ENCODE measurements around the gene KRT79. TPM values are rescaled to one million over a fixed set of nuclear protein-coding genes. Genes with fewer than 3 reads are reported as not detected.

Gene KRT79
- total RNA-seq, 1 donor from 2014 or later = 0.10 TPM

DNA sequence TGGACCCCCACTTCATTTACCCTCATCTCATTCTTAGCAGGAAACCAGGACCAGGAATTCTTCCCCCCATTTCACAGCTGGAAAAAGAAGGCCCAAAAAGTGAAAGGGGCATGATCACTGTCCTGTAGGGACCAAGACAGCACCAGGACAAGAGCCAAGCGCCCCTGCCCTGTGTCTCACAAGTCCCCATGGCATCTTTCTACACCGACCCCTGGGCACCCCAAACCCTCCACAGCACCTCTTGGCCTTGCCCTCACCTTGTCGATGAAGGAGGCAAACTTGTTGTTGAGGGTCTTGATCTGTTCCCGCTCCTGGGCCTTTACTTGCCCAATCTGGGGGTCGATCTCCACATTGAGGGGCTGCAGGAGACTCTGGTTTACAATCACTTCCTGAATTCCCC lies 57.7 kb downstream of the KRT79 start:
- peaks cover 68% of the 10 kb centered on the region for H3K27me3 Mint-ChIP-seq (ENCODE audit: low read depth)
- no peak overlapping the region for H3K27ac Mint-ChIP-seq (ENCODE audit: unreplicated experiment)
- no peak for DNase-seq (ENCODE audit: low spot score)
- H3K36me3 Mint-ChIP-seq (ENCODE audit: low read depth) = no peaks in the 10 kb centered on the region
- TF ChIP-seq CTCF (IDR thresholded peaks at IDR 0.05) = no peak
- no peak overlapping the region for H3K4me3 Mint-ChIP-seq (ENCODE audit: unreplicated experiment)
- no peaks in the 10 kb centered on the region for H3K4me1 Mint-ChIP-seq (ENCODE audit: low read depth)
- no peaks in the 10 kb centered on the region for H3K9me3 Mint-ChIP-seq (ENCODE audit: low read depth)

DNA sequence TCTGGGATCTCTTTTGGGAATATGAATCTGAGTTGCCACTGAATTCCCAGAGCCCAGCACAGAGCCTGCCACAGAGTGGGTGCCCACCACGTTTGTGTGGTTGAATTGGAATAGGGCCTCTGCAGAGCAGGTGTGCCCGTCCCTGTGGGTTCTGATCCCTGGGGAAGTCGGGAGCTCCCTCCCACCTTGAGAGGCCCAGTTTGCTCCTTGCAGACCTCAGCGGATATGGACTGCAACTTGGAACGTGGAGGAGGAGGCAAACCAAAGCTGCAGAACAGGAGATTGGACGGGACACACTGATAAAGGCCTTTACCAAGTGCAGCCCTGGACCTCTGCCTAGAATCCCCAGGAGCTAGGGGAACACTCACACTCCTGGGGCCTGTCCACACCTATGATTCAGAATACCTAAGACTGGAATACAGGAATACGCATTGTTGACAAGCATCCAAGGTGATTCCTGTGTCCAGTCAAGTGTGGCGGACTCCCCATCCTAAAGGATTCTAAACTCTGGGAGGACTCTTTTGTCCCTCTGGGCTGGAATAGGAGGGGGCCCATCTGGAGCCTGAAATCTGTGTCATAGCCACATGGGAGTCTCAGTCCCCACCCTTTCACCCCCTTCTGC lies 59.4 kb downstream of the KRT79 start:
- no peaks in the 10 kb centered on the region for H3K9me3 Mint-ChIP-seq (ENCODE audit: low read depth)
- TF ChIP-seq CTCF (IDR thresholded peaks at IDR 0.05) = no peak
- peaks cover 66% of the 10 kb centered on the region for H3K27me3 Mint-ChIP-seq (ENCODE audit: low read depth)
- no peak for DNase-seq (ENCODE audit: low spot score)
- H3K27ac Mint-ChIP-seq (ENCODE audit: unreplicated experiment) = no peak overlapping the region
- no peak overlapping the region for H3K4me3 Mint-ChIP-seq (ENCODE audit: unreplicated experiment)
- H3K36me3 Mint-ChIP-seq (ENCODE audit: low read depth) = no peaks in the 10 kb centered on the region
- no peaks in the 10 kb centered on the region for H3K4me1 Mint-ChIP-seq (ENCODE audit: low read depth)

DNA sequence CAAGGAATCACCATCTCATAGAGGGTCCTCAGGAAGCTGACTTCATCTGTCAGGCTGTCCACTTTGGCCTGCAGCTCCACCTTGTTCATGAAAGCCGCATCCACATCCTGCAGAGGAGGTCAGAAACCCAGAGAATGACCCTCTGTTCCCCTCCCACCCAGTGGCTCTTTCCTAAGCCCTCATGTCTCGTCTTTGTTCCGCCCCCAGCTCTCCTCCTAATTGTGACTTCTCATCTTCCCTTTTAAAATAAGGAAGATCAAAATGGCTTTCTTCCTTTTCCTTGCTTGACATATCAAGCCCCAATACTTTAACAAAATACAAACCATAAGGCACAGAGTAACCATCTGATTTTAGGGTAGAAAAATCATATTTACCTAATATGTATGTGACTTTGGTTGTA lies 61.3 kb downstream of the KRT79 start:
- H3K4me3 Mint-ChIP-seq (ENCODE audit: unreplicated experiment) = no peak overlapping the region
- H3K4me1 Mint-ChIP-seq (ENCODE audit: low read depth) = no peaks in the 10 kb centered on the region
- H3K36me3 Mint-ChIP-seq (ENCODE audit: low read depth) = no peaks in the 10 kb centered on the region
- TF ChIP-seq CTCF (IDR thresholded peaks at IDR 0.05) = no peak
- DNase-seq (ENCODE audit: low spot score) = no peak
- no peak overlapping the region for H3K27ac Mint-ChIP-seq (ENCODE audit: unreplicated experiment)
- H3K9me3 Mint-ChIP-seq (ENCODE audit: low read depth) = no peaks in the 10 kb centered on the region
- peaks cover 63% of the 10 kb centered on the region for H3K27me3 Mint-ChIP-seq (ENCODE audit: low read depth)

GRCh38 chr12:52772188-52772587 lies 61.9 kb downstream of the KRT79 start:
- H3K27me3 Mint-ChIP-seq (ENCODE audit: low read depth) = peaks cover 64% of the 10 kb centered on the region
- no peaks in the 10 kb centered on the region for H3K4me1 Mint-ChIP-seq (ENCODE audit: low read depth)
- no peaks in the 10 kb centered on the region for H3K36me3 Mint-ChIP-seq (ENCODE audit: low read depth)

DNA sequence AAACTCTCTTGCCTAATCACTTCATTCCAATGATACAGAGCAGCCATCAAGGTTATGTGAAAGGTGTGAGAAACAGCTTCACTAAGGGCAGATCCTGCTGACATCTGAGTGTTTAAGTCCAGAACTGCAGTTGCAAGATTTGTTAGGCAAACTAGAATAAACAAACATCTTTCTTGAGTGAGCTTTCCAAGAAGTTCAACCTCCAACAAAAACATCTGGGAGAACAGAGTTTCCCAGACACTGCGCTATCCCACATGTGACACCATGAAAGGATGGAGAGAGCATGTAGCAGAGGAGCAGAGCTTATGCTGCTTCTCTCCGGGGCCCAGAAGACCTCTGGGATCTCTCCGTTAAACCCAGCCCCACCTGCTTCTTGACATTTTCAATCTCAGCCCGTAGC lies 62.6 kb downstream of the KRT79 start:
- H3K27ac Mint-ChIP-seq (ENCODE audit: unreplicated experiment) = no peak overlapping the region
- H3K4me3 Mint-ChIP-seq (ENCODE audit: unreplicated experiment) = no peak overlapping the region
- no peak for TF ChIP-seq CTCF (IDR thresholded peaks at IDR 0.05)
- H3K27me3 Mint-ChIP-seq (ENCODE audit: low read depth) = peaks cover 62% of the 10 kb centered on the region
- H3K36me3 Mint-ChIP-seq (ENCODE audit: low read depth) = no peaks in the 10 kb centered on the region
- DNase-seq (ENCODE audit: low spot score) = no peak
- H3K4me1 Mint-ChIP-seq (ENCODE audit: low read depth) = no peaks in the 10 kb centered on the region
- no peaks in the 10 kb centered on the region for H3K9me3 Mint-ChIP-seq (ENCODE audit: low read depth)

More at GRCh38 chr12:52772188-52772587, 61.9 kb downstream of the KRT79 start:
- TF ChIP-seq CTCF (IDR thresholded peaks at IDR 0.05) = no peak
- Mint-ChIP-seq H3K27ac (ENCODE audit: unreplicated experiment) (no peak overlapping the region), H3K9me3 (ENCODE audit: low read depth) (no peaks in the 10 kb centered on the region), H3K4me3 (ENCODE audit: unreplicated experiment) (no peak overlapping the region)
- DNase-seq (ENCODE audit: low spot score) = no peak

Other genes with a start within 250 kb of the KRT79 start
- gene KRT72, start 232.8 kb downstream of the KRT79 start, total RNA-seq = not detected in 3 replicates
- not detected in 3 replicates for gene KRT73, start 215.8 kb downstream of the KRT79 start, total RNA-seq
- gene KRT2, start 182.1 kb downstream of the KRT79 start, total RNA-seq = not detected in 3 replicates
- not detected in 3 replicates for gene KRT1, start 153.9 kb downstream of the KRT79 start, total RNA-seq
- gene KRT77, start 130.8 kb downstream of the KRT79 start, total RNA-seq = not detected in 3 replicates
- gene KRT76, start 57.0 kb downstream of the KRT79 start, total RNA-seq = not detected in 3 replicates
- gene KRT3, start 38.2 kb downstream of the KRT79 start, total RNA-seq = not detected in 3 replicates
- gene KRT4, start 20.2 kb downstream of the KRT79 start, total RNA-seq = 0.41 to 0.90 TPM in 2 of 3 replicates, not detected in the other
- gene KRT78, start 14.7 kb upstream of the KRT79 start, total RNA-seq = not detected in 3 replicates
- gene KRT8, start 70.8 kb upstream of the KRT79 start, total RNA-seq = 11.3 to 15.7 TPM (median 13.0 TPM) in 3 replicates
- 44.7 to 173 TPM (median 172 TPM) in 3 replicates for gene KRT18, start 114.8 kb upstream of the KRT79 start, total RNA-seq
- gene EIF4B, start 172.1 kb upstream of the KRT79 start, total RNA-seq = 270 to 336 TPM (median 323 TPM) in 3 replicates
- gene TNS2, start 215.8 kb upstream of the KRT79 start, total RNA-seq = 104 to 107 TPM (median 105 TPM) in 3 replicates
- 37.1 to 40.2 TPM (median 38.5 TPM) in 3 replicates for gene SPRYD3, start 245.1 kb upstream of the KRT79 start, total RNA-seq

All from chondrocyte (in vitro differentiated cells).